Smooth muscle cell (in vitro differentiated cells): ENCODE measurements around the gene KITLG. TPM values are rescaled to one million over a fixed set of nuclear protein-coding genes. Genes with fewer than 3 reads are reported as not detected.
A peak's percentile ranks its signal among the peaks of the same experiment; 100 is the strongest.
"Not testable (repeated sequence)": the region's sequence is repeated elsewhere in the genome, so short reads cannot be mapped to it uniquely, and the experiment has no call there.

ENCODE experiments used
- DNase-seq: peaks from one replicate; lab custom pipeline; 2025; ENCODE audit not compliant: unreplicated experiment; lab: John Stamatoyannopoulos, UW
- H2AFZ ChIP-seq: fragments of 200-600 bp; sonication (generic); 2 replicates; pipeline ENCODE4 v1.6.0; 2016; ENCODE audit warnings: antibody characterized with exemption, low read depth, mild to moderate bottlenecking
- H3F3A ChIP-seq: fragments of 200-600 bp; sonication (generic); 2 replicates; pipeline ENCODE4 v1.6.0; 2017; ENCODE audit warnings: antibody characterized with exemption, low read depth
- H3K27ac ChIP-seq: fragments of 200-600 bp; sonication (generic); 2 replicates; pipeline ENCODE4 v1.5.1; 2016; ENCODE audit warnings: low read depth, mild to moderate bottlenecking
- H3K27me3 ChIP-seq: fragments of 200-600 bp; sonication (generic); 2 replicates; pipeline ENCODE4 v1.6.1; 2016; ENCODE audit warnings: low read depth, mild to moderate bottlenecking
- H3K36me3 ChIP-seq: fragments of 200-600 bp; sonication (generic); 2 replicates; pipeline ENCODE4 v1.5.1; 2016; ENCODE audit warnings: low read depth
- H3K4me1 ChIP-seq: fragments of 200-600 bp; sonication (generic); 2 replicates; pipeline ENCODE4 v1.5.1; 2016; ENCODE audit warnings: low read depth
- H3K4me2 ChIP-seq: fragments of 200-600 bp; sonication (generic); 2 replicates; pipeline ENCODE4 v1.6.0; 2016; ENCODE audit warnings: mild to moderate bottlenecking
- H3K4me3 ChIP-seq: fragments of 200-600 bp; sonication (generic); 2 replicates; pipeline ENCODE4 v1.5.1; 2016; ENCODE audit warnings: mild to moderate bottlenecking
- H3K79me2 ChIP-seq: fragments of 200-600 bp; sonication (generic); 2 replicates; pipeline ENCODE4 v1.6.0; 2016; ENCODE audit warnings: low read depth, mild to moderate bottlenecking
- H3K9ac ChIP-seq: fragments of 200-600 bp; sonication (generic); 2 replicates; pipeline ENCODE4 v1.6.0; 2016; ENCODE audit warnings: low read depth
- H3K9me3 ChIP-seq: fragments of 200-600 bp; sonication (generic); replicated peaks from 2 replicates; pipeline ENCODE4 v1.5.1; 2016; ENCODE audit warnings: low read depth
- H4K20me1 ChIP-seq: fragments of 200-600 bp; sonication (generic); 2 replicates; pipeline ENCODE4 v1.6.0; 2016; ENCODE audit warnings: low read depth
- CTCF ChIP-seq: fragments of 200-600 bp; sonication (generic); IDR thresholded peaks from 2 replicates; pipeline ENCODE4 v1.5.1; 2017; ENCODE audit warnings: borderline replicate concordance, mild to moderate bottlenecking, antibody characterized with exemption; ENCODE audit not compliant: insufficient read depth, poor library complexity, severe bottlenecking
- WGBS: methylation state at CpG from one replicate; pipeline ENCODE4 v1.1.7; 2016; ENCODE audit warnings: low lambda C conversion rate; 5-methylcytosine and 5-hydroxymethylcytosine counted together
- polyA plus RNA-seq: library from polyadenylated mRNA; unstranded; fragments of >200 nt; fragmentation: Nextera tagmentation; extraction: Ambion mirVana; gene quantifications from 2 replicates; pipeline ENCODE4 v1.2.1, GENCODE V29; 2016
- total RNA-seq: library from RNA; depleted of rRNA; stranded (reverse); fragments of >200 nt; gene quantifications from 2 replicates; pipeline ENCODE4 v1.2.3, GENCODE V29; 2014

The KITLG gene
- total and polyA plus RNA-seq, 2 experiments from 2014 or later = 2.1 to 8.0 TPM

GRCh38 chr12:88468581-88468980 is 111.7 kb downstream of the KITLG start:
- Histone ChIP-seq H3K4me1 (peaks cover 29% of the 10 kb centered on the region), H3K36me3 (no peaks in the 10 kb centered on the region), H3K9ac (no peak overlapping the region), H3K27me3 (no peaks in the 10 kb centered on the region), H3K4me3 (no peak overlapping the region), H3K9me3 (peaks cover 6% of the 10 kb centered on the region), H2AFZ (no peak overlapping the region), H3K4me2 (no peak overlapping the region), H4K20me1 (no peaks in the 10 kb centered on the region), H3F3A (no peaks in the 10 kb centered on the region), H3K27ac (peak overlapping the region; percentile 8), H3K79me2 (no peaks in the 10 kb centered on the region)
- no peak for TF ChIP-seq CTCF
- no peak for DNase-seq
- 30% methylated on average over 1 of the region's 1 CpG for WGBS

GRCh38 chr12:88466708-88467107 is 113.6 kb downstream of the KITLG start:
- not testable (repeated sequence) for H3K9ac ChIP-seq, H3K79me2 ChIP-seq, H3K4me2 ChIP-seq, H3K27me3 ChIP-seq, H3F3A ChIP-seq, H3K4me3 ChIP-seq, H4K20me1 ChIP-seq, H3K27ac ChIP-seq, H3K36me3 ChIP-seq, H3K9me3 ChIP-seq, H2AFZ ChIP-seq, DNase-seq
- 93% methylated on average over 10 of the region's 10 CpGs for WGBS
- H3K4me1 ChIP-seq = peaks cover 10% of the 10 kb centered on the region

- Histone ChIP-seq H3K27ac (no peak overlapping the region), H2AFZ (no peak overlapping the region), H3K4me2 (no peak overlapping the region), H3K27me3 (no peaks in the 10 kb centered on the region), H3K9me3 (no peaks in the 10 kb centered on the region), H3K4me1 (no peaks in the 10 kb centered on the region), H3K79me2 (no peaks in the 10 kb centered on the region), H3K9ac (no peak overlapping the region), H3F3A (no peaks in the 10 kb centered on the region), H3K4me3 (no peak overlapping the region), H4K20me1 (no peaks in the 10 kb centered on the region), H3K36me3 (no peaks in the 10 kb centered on the region)
- 93% methylated on average over 1 of the region's 1 CpG for WGBS
- no peak for TF ChIP-seq CTCF
- DNase-seq = no peak
Observed at GRCh38 chr12:88458327-88458726, 121.9 kb downstream of the KITLG start.

- no peak overlapping the region for H3K27ac ChIP-seq
- no peaks in the 10 kb centered on the region for H4K20me1 ChIP-seq
- no peak overlapping the region for H2AFZ ChIP-seq
- no peaks in the 10 kb centered on the region for H3K27me3 ChIP-seq
- no peaks in the 10 kb centered on the region for H3F3A ChIP-seq
- no peak overlapping the region for H3K4me3 ChIP-seq
- H3K36me3 ChIP-seq = no peaks in the 10 kb centered on the region
- no peaks in the 10 kb centered on the region for H3K9me3 ChIP-seq
- TF ChIP-seq CTCF = no peak
- no peaks in the 10 kb centered on the region for H3K79me2 ChIP-seq
- no peak overlapping the region for H3K4me2 ChIP-seq
- no peak overlapping the region for H3K9ac ChIP-seq
- DNase-seq = no peak
- no peaks in the 10 kb centered on the region for H3K4me1 ChIP-seq
Observed at GRCh38 chr12:88453323-88453722, 126.9 kb downstream of the KITLG start.
